ENCODE measurements around the gene PPP3CA. TPM values are rescaled to one million over a fixed set of nuclear protein-coding genes. Genes with fewer than 3 reads are reported as not detected.

PPP3CA gene
- total and polyA plus RNA-seq, 8 donors = 38.8 to 58.6 (median 54.8) TPM

DNA sequence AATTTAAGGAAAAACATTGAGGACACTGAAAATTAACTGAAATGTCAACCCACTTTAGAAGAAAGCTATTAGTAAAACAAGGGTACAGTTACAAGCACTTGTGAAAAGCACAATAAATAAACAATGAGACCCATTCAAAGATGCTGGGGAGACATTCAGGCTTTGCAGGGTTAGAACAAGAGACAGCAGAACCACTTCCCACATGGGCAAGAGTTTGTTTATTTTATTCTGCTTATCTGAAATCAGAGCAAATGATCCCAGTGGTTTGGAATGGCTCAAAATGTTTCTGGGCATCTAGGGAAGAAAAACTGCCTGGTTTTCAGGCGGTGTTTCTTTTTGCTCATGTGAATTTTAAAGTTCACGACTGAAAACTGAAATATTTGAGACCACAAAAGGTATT lies 42.4 kb downstream of the PPP3CA start:
- Histone ChIP-seq H3K27ac (no peak overlapping the region), H3K36me3 (no peaks in the 10 kb centered on the region), H3K4me1 (peaks cover 11 to 19% of the 10 kb centered on the region in 2 donors), H3K27me3 (no peaks in the 10 kb centered on the region), H3K9me3 (no peaks in the 10 kb centered on the region), H3K4me3 (no peak overlapping the region)
- ATAC-seq (peak; percentile 22), DNase-seq (no peak)
- intact Hi-C loops (cut with DNase I) = no loop called here
- TF ChIP-seq, protein P1, sequence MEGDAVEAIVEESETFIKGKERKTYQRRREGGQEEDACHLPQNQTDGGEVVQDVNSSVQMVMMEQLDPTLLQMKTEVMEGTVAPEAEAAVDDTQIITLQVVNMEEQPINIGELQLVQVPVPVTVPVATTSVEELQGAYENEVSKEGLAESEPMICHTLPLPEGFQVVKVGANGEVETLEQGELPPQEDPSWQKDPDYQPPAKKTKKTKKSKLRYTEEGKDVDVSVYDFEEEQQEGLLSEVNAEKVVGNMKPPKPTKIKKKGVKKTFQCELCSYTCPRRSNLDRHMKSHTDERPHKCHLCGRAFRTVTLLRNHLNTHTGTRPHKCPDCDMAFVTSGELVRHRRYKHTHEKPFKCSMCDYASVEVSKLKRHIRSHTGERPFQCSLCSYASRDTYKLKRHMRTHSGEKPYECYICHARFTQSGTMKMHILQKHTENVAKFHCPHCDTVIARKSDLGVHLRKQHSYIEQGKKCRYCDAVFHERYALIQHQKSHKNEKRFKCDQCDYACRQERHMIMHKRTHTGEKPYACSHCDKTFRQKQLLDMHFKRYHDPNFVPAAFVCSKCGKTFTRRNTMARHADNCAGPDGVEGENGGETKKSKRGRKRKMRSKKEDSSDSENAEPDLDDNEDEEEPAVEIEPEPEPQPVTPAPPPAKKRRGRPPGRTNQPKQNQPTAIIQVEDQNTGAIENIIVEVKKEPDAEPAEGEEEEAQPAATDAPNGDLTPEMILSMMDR (IDR thresholded peaks at IDR 0.05) = no peak

DNA sequence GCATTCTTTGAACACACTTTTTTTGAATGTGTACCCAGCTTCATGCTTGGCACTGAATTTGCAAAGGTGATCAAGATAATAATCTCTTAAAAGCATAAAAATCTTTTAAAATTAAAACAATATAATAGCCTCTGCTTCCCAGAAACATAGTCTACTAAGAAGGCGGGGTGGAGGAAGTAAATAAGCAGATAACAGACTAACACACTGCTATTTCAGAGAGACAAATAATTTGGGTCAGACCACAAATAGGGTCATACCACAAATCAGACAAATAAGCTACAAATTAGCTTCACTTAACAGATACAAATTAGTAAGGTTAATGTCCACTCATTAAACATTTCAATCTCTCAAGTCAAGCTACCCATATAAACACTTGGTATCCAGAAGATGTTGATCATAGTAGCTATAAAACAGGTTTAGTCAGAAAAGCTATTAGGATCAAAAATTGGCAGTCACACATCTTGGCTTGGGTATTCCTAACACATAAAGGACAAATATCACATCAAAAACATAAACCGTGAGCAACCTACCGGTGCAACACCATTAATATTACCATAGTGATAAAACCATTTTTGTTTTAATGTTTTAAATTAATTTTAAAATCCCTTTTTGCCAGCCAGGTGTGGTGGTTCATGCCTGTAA lies 47.3 kb downstream of the PPP3CA start:
- Histone ChIP-seq H3K4me1 (peaks cover 7 to 9% of the 10 kb centered on the region in 2 donors), H3K27me3 (no peaks in the 10 kb centered on the region), H3K9me3 (no peaks in the 10 kb centered on the region), H3K27ac (no peak overlapping the region), H3K36me3 (no peaks in the 10 kb centered on the region), H3K4me3 (no peak overlapping the region)
- intact Hi-C loops (cut with DNase I) = no loop called here
- DNase-seq (no peak), ATAC-seq (no peak)
- TF ChIP-seq, protein P1 (IDR thresholded peaks at IDR 0.05) = no peak

DNA sequence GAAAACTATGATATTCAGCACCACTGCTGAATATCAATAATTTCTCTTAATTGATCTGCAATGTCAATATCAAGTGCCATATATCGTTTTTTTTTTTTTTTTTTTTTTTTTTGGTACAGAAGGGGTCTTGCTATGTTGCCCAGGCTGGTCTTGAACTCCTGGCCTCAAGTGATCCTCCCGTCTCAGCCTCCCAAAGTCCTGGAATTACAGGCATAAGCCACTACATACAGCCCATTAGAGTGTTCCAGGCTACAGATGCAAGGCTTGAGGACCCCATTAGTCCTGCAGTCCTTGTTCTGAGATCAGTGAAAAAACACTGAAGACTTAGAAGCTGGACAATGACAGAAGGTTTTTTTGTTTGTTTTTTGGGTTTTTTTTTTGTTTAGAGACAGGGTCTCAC lies 48.3 kb downstream of the PPP3CA start:
- no peaks in the 10 kb centered on the region for H3K9me3 ChIP-seq
- TF ChIP-seq, protein P1 (IDR thresholded peaks at IDR 0.05) = no peak
- H3K4me1 ChIP-seq = peaks cover under 1 to 7% of the 10 kb centered on the region in 2 donors
- no peaks in the 10 kb centered on the region for H3K27me3 ChIP-seq
- DNase-seq (no peak), ATAC-seq (no peak)
- H3K36me3 ChIP-seq = no peaks in the 10 kb centered on the region
- intact Hi-C loops (cut with DNase I) = no loop called here
- H3K4me3 ChIP-seq = no peak overlapping the region
- no peak overlapping the region for H3K27ac ChIP-seq

DNA sequence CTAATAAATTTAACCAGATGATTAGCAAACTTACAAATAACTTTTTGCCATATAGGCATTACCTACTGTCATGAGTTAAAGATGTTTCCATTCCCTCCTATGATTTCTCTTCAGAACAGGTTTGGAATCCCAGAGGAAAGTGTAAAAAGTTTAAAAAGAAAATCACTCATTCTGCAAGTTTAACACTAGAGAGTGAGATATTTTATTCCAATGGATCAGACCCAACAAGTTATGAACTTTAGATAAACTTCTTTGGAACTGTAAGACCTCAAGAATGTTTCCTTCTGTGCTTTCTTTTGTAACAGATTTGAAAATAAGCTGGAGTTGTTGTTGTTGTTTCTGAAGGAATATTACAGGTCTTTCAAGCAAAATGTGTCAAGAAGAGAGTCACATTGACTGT lies 51.6 kb downstream of the PPP3CA start:
- DNase-seq (no peak), ATAC-seq (no peak)
- Histone ChIP-seq H3K27ac (no peak overlapping the region), H3K4me3 (no peak overlapping the region), H3K4me1 (peaks cover 0 to 18% of the 10 kb centered on the region in 2 donors), H3K9me3 (no peaks in the 10 kb centered on the region), H3K27me3 (no peaks in the 10 kb centered on the region), H3K36me3 (no peaks in the 10 kb centered on the region)
- TF ChIP-seq, protein P1 (IDR thresholded peaks at IDR 0.05) = no peak
- intact Hi-C loops (cut with DNase I) = no loop called here

DNA sequence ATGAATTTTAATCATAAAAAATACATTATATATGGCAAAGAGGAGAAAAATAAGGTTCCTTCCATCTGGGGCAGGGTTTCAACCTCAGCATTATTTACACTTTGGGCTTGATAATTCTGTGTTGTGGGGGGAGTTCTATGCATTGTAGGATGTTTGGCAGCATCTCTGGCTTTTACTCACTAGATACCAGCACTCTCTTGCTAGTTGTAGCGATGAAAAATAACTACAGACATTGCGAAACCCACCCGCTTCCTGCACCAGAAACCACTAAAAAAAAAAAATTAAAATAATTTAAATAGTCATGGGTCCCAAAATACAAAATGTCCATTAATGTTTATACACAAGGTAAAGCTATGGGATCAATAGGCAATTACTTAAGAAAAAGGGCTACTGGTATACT lies 52.7 kb downstream of the PPP3CA start:
- Histone ChIP-seq H3K4me3 (no peak overlapping the region), H3K27me3 (no peaks in the 10 kb centered on the region), H3K4me1 (peaks cover 0 to 18% of the 10 kb centered on the region in 2 donors), H3K36me3 (no peaks in the 10 kb centered on the region), H3K27ac (no peak overlapping the region), H3K9me3 (no peaks in the 10 kb centered on the region)
- DNase-seq (no peak), ATAC-seq (no peak)
- TF ChIP-seq, protein P1 (IDR thresholded peaks at IDR 0.05) = no peak
- intact Hi-C loops (cut with DNase I) = no loop called here
